PC-9 (cell line): Measurements from ENCODE around the gene RNF20. TPM values are rescaled to one million over a fixed set of nuclear protein-coding genes. Genes with fewer than 3 reads are reported as not detected.

Experiments
- BruUV-seq: library from RNA; stranded (reverse); fragments of 400-500 nt; replicated peaks from 2 replicates; lab custom pipeline; 2021; lab: Mats Ljungman, UMichigan
- CTCF ChIA-PET: fragments of 300-600 bp; sonication (Branson Sonifier 250); formaldehyde crosslinking; loops from one replicate; lab custom pipeline; 2022; ENCODE audit warnings: antibody characterized with exemption; lab: Charles Lee
- POLR2A ChIA-PET: fragments of 300-600 bp; sonication (Branson Sonifier 250); formaldehyde crosslinking; loops from one replicate; lab custom pipeline; 2022; ENCODE audit warnings: antibody characterized with exemption; ENCODE audit not compliant: unreplicated experiment; lab: Charles Lee
- DNase-seq, 2 experiments: peaks; one replicate each; pipeline versions ENCODE4 v3.0.0 to v3.0.0-alpha.2; 2015 to 2022; ENCODE audit warnings: mixed read lengths in 1 of 2
- H2AFZ ChIP-seq: fragments of 200-600 bp; sonication (generic); 2 replicates; pipeline ENCODE4 v1.8.1; 2017; ENCODE audit warnings: antibody characterized with exemption
- H3F3A ChIP-seq: fragments of 200-600 bp; sonication (generic); 2 replicates; pipeline ENCODE4 v1.8.1; 2017; ENCODE audit warnings: antibody characterized with exemption, mild to moderate bottlenecking, low read depth; ENCODE audit not compliant: insufficient read depth
- H3K27ac ChIP-seq: fragments of 200-600 bp; sonication (generic); 2 replicates; pipeline ENCODE4 v1.6.1; 2016; ENCODE audit warnings: mixed run types
- H3K27me3 ChIP-seq: fragments of 200-600 bp; sonication (generic); 2 replicates; pipeline ENCODE4 v1.6.1; 2016; ENCODE audit warnings: low read depth, mixed run types; ENCODE audit not compliant: insufficient read depth
- H3K36me3 ChIP-seq: fragments of 200-600 bp; sonication (generic); 2 replicates; pipeline ENCODE4 v1.6.1; 2016; ENCODE audit warnings: low read depth, mixed run types
- H3K4me1 ChIP-seq: fragments of 200-600 bp; sonication (generic); replicated peaks from 2 replicates; pipeline ENCODE4 v1.6.1; 2016; ENCODE audit warnings: mixed run types; ENCODE audit not compliant: insufficient read depth
- H3K4me2 ChIP-seq: fragments of 200-600 bp; sonication (generic); 2 replicates; pipeline ENCODE4 v1.6.1; 2017; ENCODE audit warnings: mixed run types
- H3K4me3 ChIP-seq: fragments of 200-600 bp; sonication (generic); 2 replicates; pipeline ENCODE4 v1.6.1; 2016; ENCODE audit warnings: mixed run types
- H3K79me2 ChIP-seq: fragments of 200-600 bp; sonication (generic); 2 replicates; pipeline ENCODE4 v1.6.1; 2017; ENCODE audit warnings: low read depth, mixed run types
- H3K9me2 ChIP-seq: fragments of 200-600 bp; sonication (generic); 2 replicates; pipeline ENCODE4 v1.8.1; 2017; ENCODE audit warnings: mild to moderate bottlenecking; ENCODE audit not compliant: insufficient read depth
- H3K9me3 ChIP-seq: fragments of 200-600 bp; sonication (generic); 2 replicates; pipeline ENCODE4 v1.8.1; 2016; ENCODE audit warnings: low read depth; ENCODE audit not compliant: insufficient read depth
- H4K20me1 ChIP-seq: fragments of 200-600 bp; sonication (generic); 2 replicates; pipeline ENCODE4 v1.8.1; 2017; ENCODE audit not compliant: insufficient read depth
- EZH2 ChIP-seq: fragments of 200-600 bp; sonication (generic); IDR thresholded peaks from 2 replicates; pipeline ENCODE4 v1.8.0; 2017; ENCODE audit warnings: antibody characterized with exemption, low read depth
- intact Hi-C: fragments of 100-400 bp; cut with micrococcal nuclease; formaldehyde crosslinking; loops from one replicate; pipeline ENCODE4 v1.10.0; 2022; ENCODE audit not compliant: unreplicated experiment
- total RNA-seq: library from RNA; stranded (reverse); gene quantifications from 2 replicates; pipeline ENCODE4 v1.2.3, GENCODE V29; 2021
- TF ChIP-seq, protein P1 (sequence below): fragments of 200-600 bp; sonication (generic); conservative IDR thresholded peaks from 2 replicates; pipeline ENCODE4 v1.6.1; 2017; ENCODE audit warnings: mixed run types, antibody characterized with exemption, mild to moderate bottlenecking, moderate library complexity

RNF20 gene
- total RNA-seq, 1 experiment from 2014 or later: 55.8 TPM

DNA sequence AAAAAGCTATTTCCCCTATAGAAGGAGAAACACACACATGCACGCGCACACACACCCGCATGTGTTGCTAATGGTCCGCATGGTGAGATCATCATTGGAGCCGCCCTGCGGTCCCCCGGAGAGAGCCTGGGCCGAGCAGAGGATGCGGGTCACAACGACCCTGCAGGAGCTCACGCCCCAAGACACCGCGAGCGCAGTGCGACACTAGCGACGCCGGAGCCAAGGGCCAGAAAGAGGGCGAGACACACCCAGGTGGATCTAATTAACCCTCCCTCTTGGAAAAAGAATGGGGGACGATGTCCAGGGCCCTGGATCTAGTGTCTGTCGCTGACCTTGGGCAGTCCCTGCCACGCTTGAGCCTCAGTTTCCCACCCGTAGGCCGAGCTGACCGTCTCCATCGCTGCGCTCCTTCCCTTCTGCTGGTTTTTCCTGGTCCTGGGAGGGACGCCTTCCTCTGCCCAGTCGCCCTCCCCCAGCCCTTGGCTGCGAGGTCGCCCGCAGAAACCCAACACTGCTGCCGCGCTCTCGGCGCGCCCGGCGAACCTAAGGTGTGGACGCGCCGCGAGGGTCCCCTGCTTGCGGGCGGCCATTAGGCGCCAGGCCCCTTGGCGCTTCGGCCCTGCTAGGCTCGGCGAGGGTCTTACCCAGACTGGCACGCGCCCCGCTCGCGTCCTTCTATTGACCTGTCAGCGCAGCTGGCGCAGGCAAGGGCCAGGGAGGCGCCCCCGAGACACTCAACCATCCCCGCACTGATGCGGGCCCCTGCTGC is 47.5 kb upstream of the RNF20 start:
- ChIA-PET POLR2A (no interaction called here), CTCF (no interaction called here)
- TF ChIP-seq, protein P1, sequence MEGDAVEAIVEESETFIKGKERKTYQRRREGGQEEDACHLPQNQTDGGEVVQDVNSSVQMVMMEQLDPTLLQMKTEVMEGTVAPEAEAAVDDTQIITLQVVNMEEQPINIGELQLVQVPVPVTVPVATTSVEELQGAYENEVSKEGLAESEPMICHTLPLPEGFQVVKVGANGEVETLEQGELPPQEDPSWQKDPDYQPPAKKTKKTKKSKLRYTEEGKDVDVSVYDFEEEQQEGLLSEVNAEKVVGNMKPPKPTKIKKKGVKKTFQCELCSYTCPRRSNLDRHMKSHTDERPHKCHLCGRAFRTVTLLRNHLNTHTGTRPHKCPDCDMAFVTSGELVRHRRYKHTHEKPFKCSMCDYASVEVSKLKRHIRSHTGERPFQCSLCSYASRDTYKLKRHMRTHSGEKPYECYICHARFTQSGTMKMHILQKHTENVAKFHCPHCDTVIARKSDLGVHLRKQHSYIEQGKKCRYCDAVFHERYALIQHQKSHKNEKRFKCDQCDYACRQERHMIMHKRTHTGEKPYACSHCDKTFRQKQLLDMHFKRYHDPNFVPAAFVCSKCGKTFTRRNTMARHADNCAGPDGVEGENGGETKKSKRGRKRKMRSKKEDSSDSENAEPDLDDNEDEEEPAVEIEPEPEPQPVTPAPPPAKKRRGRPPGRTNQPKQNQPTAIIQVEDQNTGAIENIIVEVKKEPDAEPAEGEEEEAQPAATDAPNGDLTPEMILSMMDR: no peak
- no peak for TF ChIP-seq EZH2
- Histone ChIP-seq H2AFZ (no peak overlapping the region), H3F3A (no peaks in the 10 kb centered on the region), H3K79me2 (no peaks in the 10 kb centered on the region), H3K9me3 (no peaks in the 10 kb centered on the region), H3K36me3 (no peaks in the 10 kb centered on the region), H4K20me1 (no peaks in the 10 kb centered on the region), H3K4me1 (no peaks in the 10 kb centered on the region), H3K4me3 (no peak overlapping the region), H3K9me2 (no peaks in the 10 kb centered on the region), H3K27ac (no peak overlapping the region), H3K27me3 (no peaks in the 10 kb centered on the region), H3K4me2 (no peak overlapping the region)
- DNase-seq: no peak
- no TSS peak for BruUV-seq
- intact Hi-C loops: no loop called here

- no TSS peak for BruUV-seq
- CTCF ChIA-PET: no interaction called here
- no peak for DNase-seq
Observed at GRCh38 chr9:101486693-101487442, 46.8 kb upstream of the RNF20 start.

GRCh38 chr9:101487443-101487840 is 46.2 kb upstream of the RNF20 start:
- H3K36me3 ChIP-seq: no peaks in the 10 kb centered on the region
- H3F3A ChIP-seq: no peaks in the 10 kb centered on the region
- H3K9me2 ChIP-seq: no peaks in the 10 kb centered on the region
- TF ChIP-seq, protein P1: no peak
- TF ChIP-seq EZH2: no peak
- H3K27ac ChIP-seq: no peak overlapping the region
- H4K20me1 ChIP-seq: no peaks in the 10 kb centered on the region
- ChIA-PET POLR2A (no interaction called here), CTCF (no interaction called here)
- H3K79me2 ChIP-seq: no peaks in the 10 kb centered on the region
- DNase-seq: no peak
- H2AFZ ChIP-seq: no peak overlapping the region
- H3K4me3 ChIP-seq: no peak overlapping the region
- H3K4me2 ChIP-seq: no peak overlapping the region
- intact Hi-C loops: no loop called here
- H3K27me3 ChIP-seq: no peaks in the 10 kb centered on the region
- H3K4me1 ChIP-seq: no peaks in the 10 kb centered on the region
- no TSS peak for BruUV-seq
- H3K9me3 ChIP-seq: no peaks in the 10 kb centered on the region

More at GRCh38 chr9:101486693-101487442, 46.8 kb upstream of the RNF20 start:
- Histone ChIP-seq H3K27me3 (no peaks in the 10 kb centered on the region), H3K36me3 (no peaks in the 10 kb centered on the region), H3F3A (no peaks in the 10 kb centered on the region), H2AFZ (no peak overlapping the region), H3K4me1 (no peaks in the 10 kb centered on the region), H3K9me3 (no peaks in the 10 kb centered on the region), H3K4me2 (no peak overlapping the region), H4K20me1 (no peaks in the 10 kb centered on the region), H3K79me2 (no peaks in the 10 kb centered on the region), H3K9me2 (no peaks in the 10 kb centered on the region), H3K4me3 (no peak overlapping the region), H3K27ac (no peak overlapping the region)
- TF ChIP-seq, protein P1: no peak
- no peak for TF ChIP-seq EZH2
- POLR2A ChIA-PET: no interaction called here
- intact Hi-C loops: no loop called here
